Left renal pelvis (tissue), 4 donors: ENCODE measurements around the gene LRRC3. TPM values are rescaled to one million over a fixed set of nuclear protein-coding genes. Genes with fewer than 3 reads are reported as not detected.

Experiments used
- DNase-seq, 4 donors: peaks; one replicate each; pipeline ENCODE4 v3.0.0-alpha.2; 2013; ENCODE audit warnings: low read depth in 4 of 4, low spot score in 3 of 4
- polyA plus RNA-seq, 4 donors: library from polyadenylated mRNA; unstranded; fragments of 120-200 nt; gene quantifications; one replicate each; pipeline ENCODE4 v1.2.1, GENCODE V29; 2013; ENCODE audit not compliant: insufficient read length in 4 of 4

LRRC3 gene
- polyA plus RNA-seq, 4 donors, result 4.3 to 6.6 (median 4.6) TPM

GRCh38 chr21:44455524-44456213 is 359 bp downstream of the LRRC3 start:
- no peak for DNase-seq

DNA sequence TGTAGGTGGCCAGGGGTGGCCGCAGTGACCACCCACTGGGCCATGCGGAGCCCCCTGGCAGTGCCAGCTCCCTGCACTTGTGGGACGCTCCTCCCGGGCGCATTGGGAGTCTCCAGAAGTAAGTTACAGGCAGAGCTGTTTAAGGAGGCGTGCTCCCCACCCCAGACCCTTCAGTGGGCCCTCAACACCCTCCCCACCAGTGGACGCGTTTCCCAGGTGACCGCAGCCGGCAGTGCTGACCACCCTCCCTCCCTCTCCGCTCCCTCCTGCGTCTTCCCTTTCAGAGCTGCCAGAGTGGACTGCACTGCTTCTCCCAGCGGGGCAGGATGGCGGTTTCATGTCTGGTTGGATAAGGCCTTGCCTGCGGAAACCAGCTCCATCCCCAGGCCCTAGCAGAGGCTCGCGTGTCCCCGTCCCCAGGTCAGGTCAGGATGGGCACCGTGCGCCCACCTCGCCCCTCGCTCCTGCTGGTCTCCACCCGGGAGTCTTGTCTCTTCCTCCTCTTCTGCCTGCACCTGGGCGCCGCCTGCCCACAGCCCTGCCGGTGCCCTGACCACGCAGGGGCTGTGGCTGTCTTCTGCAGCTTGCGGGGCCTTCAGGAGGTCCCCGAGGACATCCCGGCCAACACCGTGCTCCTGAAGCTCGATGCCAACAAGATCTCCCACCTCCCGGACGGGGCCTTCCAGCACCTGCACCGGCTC is 1.1 kb downstream of the LRRC3 start:
- no peak for DNase-seq

- no peak for DNase-seq
Observed at GRCh38 chr21:44456915-44457736, 1.8 kb downstream of the LRRC3 start.

DNA sequence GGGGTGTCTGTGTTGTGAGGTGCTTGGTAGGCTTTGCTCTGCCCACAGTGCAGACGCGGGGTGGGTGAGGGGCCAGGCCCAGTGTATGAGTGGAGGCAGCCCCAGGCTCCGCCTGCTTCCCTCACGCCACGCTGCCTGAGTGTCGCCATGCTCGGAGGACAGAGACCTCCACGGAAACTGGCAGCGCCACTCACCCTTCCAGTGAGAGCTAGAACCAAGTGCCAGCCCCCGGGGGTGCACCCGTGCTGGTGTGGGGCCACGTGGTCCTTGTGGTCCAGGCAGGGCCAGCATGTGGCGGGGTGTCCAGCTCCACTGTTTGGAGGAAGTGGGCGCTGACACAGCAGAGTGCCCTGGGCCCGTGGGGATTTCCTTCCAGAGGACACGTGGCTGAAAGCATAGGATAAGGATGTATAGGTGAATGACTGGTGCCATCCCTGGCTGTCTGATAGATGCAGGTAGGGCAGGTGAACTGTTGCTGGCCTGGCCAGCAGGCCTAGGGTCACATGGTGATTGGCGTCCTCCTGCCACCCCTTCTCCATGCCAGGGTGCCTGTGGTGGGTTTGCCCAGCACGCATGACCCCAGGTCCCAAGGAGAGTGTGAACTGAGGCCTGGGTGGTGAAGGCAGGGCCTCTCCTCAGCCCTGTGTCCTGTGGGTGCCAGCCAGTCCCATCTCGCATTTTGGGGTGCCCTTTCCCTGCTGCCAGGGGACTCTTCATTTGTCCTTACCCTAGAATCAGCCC is 3.8 kb downstream of the LRRC3 start:
- no peak for DNase-seq

DNA sequence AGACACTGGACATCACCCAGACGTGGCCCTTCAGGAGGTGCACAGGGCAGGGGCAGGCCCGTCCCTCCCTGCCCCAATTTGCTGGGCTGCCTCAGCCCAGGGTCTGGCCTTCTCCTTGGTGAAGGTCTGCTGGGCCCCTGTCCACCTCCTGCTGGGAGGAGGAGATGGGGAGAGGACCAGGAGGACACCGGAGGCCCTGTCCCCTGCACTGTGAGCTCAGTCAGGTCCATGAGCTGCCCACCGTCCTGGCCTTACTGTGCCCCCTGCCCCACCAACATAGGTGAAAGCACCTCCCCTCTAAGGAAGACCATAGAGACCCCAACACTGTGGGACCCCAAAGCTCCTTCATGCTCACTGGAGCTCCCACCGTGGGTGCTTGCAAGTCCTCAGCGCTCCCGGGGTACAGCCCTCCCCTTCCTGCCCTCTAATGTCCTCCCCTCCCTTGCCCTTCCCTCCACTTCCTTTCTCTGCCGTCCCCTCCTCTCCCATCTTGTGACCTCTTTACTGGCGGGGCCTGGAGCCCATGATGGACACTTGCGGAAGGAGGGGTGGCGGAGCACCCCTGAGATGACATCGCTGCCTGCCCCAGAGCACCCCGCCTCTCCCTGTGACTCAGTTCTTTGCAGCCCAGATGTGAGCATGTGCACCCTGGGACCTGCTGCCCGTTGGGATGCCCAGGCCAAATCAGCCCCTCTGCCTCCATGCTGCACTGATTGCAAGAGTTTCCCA is 4.6 kb downstream of the LRRC3 start:
- no peak for DNase-seq

DNA sequence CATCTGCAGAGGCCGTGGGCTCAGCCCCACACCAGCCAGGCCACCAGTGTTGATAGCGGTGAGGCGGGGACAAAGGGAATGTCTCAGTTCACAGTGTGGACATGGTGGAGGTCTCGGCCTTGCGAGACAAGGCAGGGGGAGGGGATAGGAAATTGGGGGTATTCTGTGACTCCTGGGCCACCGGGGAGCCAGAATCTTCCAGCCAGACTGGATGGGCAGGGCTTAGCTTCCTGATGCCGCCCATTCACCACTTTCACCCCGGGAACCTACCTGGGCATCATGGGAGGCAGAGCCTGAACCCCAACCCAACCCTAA is 5.1 kb downstream of the LRRC3 start:
- DNase-seq, result no peak

- DNase-seq, result no peak
Observed at GRCh38 chr21:44461005-44461404, 5.7 kb downstream of the LRRC3 start.

DNA sequence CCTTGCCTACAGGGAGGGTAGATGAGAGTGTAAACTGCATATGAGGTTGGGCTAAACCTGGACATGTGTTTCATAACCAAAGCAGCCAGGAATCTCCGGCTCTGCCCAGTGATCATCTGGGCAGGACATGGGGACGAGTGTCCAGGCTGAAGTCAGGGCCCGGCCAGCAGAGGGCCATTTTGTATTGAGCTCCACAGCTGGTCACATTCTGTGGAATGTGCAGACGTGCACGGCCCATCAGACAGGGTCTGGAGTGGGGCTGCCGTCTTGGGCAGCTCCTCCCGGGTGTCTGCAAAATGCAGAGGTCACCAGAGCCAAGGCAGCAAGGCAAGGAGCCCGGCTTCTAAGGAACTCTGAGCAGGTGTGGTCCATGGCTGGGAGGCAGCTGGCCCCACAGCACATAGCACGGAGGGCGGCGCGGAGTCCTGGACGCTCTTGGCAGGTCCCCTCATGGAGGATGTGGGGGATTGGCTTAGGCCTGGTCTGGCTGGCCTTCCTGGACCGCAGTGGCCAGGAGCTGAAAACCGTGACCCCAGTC is 6.2 kb downstream of the LRRC3 start:
- no peak for DNase-seq

GRCh38 chr21:44462086-44462833 is 7.0 kb downstream of the LRRC3 start:
- no peak for DNase-seq

GRCh38 chr21:44462834-44463200 is 7.5 kb downstream of the LRRC3 start:
- DNase-seq, result no peak

- no peak for DNase-seq
Observed at GRCh38 chr21:44463724-44464123, 8.4 kb downstream of the LRRC3 start.

- DNase-seq, result no peak
Observed at GRCh38 chr21:44464351-44464750, 9.0 kb downstream of the LRRC3 start.

DNA sequence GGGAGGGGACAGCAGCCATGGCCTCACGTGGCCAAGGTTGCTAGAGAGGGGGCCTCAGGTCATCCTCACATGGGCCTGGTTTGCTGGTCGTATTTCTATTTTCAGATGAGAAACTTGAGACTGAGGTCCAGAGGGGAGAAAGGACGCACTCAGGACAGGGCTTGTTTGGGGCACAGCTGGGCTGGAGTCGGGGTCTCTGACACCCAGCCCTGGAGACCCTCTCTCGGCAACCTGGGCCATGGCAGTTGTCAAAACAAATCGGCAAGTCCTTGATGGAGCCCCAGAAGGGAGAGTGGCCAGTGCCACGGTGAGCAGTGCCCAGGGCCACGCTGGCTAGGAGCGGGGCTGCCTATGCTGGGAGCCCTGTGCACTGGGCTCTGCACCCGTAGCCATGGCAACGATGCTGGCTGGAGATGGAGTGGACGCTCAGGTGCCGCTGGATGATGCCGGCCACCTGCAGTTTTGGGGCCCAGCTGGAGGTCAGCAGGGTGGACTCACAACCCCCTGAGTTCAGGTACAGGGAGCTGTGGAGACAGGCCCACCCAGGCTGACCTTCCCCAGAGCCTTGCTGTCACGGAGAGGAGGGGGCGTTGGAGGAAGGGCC is 11.1 kb downstream of the LRRC3 start:
- no peak for DNase-seq

DNA sequence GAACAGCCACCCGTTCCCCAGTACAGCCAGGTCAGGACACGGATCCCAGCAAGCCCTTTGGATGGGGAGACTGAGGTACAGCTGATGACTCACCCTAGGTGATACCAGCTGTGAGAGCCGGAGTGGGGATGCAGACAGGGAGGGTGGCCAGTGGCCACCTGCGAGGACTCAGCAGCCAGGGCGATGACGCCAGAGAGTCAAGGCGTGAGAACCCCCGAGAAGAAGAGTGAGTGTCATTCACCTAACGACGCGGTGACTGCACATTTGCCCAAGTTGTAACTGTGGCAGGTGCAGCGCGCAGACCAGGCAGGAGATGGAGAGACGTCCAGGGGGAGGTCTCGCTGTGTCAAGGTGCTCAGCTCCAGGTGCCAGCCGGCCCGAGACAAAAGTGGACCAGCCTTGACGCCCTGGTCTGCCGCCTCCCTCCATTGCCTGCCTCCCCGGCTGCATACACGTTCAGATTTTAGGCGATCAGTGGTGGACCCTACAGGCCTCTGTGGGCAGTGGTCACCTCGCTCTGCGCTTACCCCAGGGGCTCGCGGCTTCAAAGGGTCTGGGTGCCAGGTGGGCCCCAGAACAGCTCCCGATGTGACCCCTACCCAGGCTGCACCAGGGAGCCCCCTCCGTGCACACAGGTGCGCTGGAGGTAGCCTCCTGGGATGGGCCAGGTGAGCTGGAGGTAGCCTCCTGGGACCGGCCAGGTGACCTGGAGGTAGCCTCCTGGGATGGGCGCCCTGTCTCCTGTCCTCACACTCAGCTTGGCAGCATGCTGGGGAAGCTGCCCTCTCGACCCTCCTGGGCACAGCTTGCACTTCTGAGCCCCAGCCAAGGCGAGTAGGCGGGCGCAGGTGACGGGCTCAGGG is 11.9 kb downstream of the LRRC3 start:
- DNase-seq, result no peak

GRCh38 chr21:44467859-44468195 is 12.5 kb downstream of the LRRC3 start:
- no peak for DNase-seq

GRCh38 chr21:44471341-44471740 is 16.0 kb downstream of the LRRC3 start:
- no peak for DNase-seq

- no peak for DNase-seq
Observed at GRCh38 chr21:44471996-44472395, 16.7 kb downstream of the LRRC3 start.

DNA sequence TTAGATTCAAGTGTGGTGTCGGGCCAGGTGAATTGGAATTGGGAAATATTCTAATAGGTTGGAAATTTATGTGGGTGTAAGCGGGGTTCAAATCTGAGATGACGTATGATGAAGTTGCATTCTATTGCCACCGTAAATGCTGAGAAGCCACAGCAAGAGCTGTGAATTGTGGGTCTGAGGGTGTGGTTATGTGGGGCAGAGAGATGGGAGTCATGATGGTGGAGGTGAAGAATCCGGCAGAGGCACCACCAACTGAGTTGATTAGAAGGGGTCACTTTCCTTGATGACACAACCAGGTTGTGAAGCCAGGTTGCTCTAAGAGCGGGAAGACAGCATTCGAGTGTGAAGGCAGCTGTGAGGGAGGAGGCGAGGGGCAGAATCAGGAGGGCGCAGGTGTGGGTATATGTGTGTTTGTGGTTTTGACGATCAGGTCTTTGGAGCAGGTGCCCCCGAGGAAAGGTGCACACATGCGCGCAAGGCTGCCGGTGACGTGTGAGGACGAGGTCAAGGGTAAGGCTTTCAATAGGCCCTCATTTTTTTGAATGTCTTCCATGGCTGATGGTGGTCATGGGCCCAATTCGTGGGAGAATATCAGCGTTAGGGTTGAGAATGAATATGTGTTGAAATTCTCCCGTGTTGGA is 18.7 kb downstream of the LRRC3 start:
- no peak for DNase-seq
